SU-DHL-6 (cell line): ENCODE measurements around the gene PRPSAP1.
A peak's percentile ranks its signal among the peaks of the same experiment; 100 is the strongest.

ENCODE experiments used
- CTCF ChIP-seq: fragments of 200-600 bp; sonication (generic); IDR thresholded peaks from one replicate; pipeline ENCODE4 v1.5.1; 2017; ENCODE audit warnings: antibody characterized with exemption, mild to moderate bottlenecking, low read length, moderate library complexity; ENCODE audit not compliant: insufficient read depth, poor library complexity, severe bottlenecking
- EZH2phosphoT487 ChIP-seq: fragments of 200-600 bp; sonication (generic), shearing (Covaris generic); conservative IDR thresholded peaks from 2 replicates; pipeline ENCODE4 v1.6.1; 2018; ENCODE audit warnings: mild to moderate bottlenecking, antibody characterized with exemption, low read length, moderate library complexity, mixed read lengths

GRCh38 chr17:76385892-76386786 lies 32.4 kb upstream of the PRPSAP1 start:
- TF ChIP-seq CTCF: peak; percentile 62
- TF ChIP-seq EZH2phosphoT487: no peak
